Measurements from ENCODE around the gene CYBC1.

DNA sequence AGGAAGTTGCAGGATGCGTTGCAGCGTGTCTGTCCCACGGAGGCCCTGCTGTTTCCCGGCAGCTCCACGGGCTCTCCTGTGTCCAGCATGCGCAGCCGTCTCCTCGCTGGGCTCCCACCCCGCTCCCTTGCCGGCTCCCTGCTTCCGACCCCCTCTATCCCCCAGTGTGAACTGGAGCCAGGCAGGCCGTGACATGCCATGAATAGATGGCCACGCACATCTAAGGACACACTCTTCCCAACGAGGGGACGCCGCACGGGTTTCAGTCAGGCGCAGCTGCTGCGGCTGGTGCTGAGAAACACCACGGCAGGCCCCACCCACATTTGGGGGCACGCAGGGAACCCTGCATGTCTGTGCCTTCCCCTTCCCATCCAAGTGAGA is 41.6 kb downstream of the CYBC1 start:
- TF ChIP-seq, protein P1, sequence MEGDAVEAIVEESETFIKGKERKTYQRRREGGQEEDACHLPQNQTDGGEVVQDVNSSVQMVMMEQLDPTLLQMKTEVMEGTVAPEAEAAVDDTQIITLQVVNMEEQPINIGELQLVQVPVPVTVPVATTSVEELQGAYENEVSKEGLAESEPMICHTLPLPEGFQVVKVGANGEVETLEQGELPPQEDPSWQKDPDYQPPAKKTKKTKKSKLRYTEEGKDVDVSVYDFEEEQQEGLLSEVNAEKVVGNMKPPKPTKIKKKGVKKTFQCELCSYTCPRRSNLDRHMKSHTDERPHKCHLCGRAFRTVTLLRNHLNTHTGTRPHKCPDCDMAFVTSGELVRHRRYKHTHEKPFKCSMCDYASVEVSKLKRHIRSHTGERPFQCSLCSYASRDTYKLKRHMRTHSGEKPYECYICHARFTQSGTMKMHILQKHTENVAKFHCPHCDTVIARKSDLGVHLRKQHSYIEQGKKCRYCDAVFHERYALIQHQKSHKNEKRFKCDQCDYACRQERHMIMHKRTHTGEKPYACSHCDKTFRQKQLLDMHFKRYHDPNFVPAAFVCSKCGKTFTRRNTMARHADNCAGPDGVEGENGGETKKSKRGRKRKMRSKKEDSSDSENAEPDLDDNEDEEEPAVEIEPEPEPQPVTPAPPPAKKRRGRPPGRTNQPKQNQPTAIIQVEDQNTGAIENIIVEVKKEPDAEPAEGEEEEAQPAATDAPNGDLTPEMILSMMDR (IDR thresholded peaks at IDR 0.05 in 4 of 5, conservative IDR thresholded peaks at IDR 0.05 in 1 of 5): no peak
- TF ChIP-seq POLR2A (IDR thresholded peaks at IDR 0.05): no peak
